GM12874 (cell line): Measurements from ENCODE around the gene NPIPA7.
"Not testable (repeated sequence)": the region's sequence is repeated elsewhere in the genome, so short reads cannot be mapped to it uniquely, and the experiment has no call there.

Source experiments
- TF ChIP-seq, protein P1 (sequence below): IDR thresholded peaks from 2 replicates; pipeline ENCODE4 v1.5.1; 2011; ENCODE audit warnings: low read depth, mild to moderate bottlenecking, control low read depth, low read length, moderate library complexity; ENCODE audit not compliant: insufficient read depth

NPIPA7 gene

DNA sequence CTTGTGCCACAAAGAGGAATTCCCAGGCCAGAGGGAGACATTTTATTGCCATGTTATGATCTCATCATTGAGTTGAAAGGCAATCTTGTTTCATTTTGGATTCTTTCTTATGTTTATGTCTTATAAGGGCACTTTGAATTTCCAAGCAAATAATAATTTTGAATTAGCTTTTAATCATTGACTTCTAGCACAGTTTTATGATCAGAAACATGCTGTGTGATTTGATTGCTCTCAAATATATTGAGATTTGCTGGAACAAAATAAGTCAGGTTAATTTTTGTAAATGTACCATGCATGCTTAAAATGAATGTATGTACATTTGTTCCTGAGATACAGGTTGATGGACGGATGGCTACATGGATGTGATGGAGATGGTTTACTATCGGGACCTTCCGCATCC, at the start of gene NPIPA7:
Gene NPIPA7, plus strand, starts transcription at position 301 of the 400 bp plus-strand sequence. CDS start 105 bp downstream, outside the sequence.
- TF ChIP-seq, protein P1, sequence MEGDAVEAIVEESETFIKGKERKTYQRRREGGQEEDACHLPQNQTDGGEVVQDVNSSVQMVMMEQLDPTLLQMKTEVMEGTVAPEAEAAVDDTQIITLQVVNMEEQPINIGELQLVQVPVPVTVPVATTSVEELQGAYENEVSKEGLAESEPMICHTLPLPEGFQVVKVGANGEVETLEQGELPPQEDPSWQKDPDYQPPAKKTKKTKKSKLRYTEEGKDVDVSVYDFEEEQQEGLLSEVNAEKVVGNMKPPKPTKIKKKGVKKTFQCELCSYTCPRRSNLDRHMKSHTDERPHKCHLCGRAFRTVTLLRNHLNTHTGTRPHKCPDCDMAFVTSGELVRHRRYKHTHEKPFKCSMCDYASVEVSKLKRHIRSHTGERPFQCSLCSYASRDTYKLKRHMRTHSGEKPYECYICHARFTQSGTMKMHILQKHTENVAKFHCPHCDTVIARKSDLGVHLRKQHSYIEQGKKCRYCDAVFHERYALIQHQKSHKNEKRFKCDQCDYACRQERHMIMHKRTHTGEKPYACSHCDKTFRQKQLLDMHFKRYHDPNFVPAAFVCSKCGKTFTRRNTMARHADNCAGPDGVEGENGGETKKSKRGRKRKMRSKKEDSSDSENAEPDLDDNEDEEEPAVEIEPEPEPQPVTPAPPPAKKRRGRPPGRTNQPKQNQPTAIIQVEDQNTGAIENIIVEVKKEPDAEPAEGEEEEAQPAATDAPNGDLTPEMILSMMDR, result not testable (repeated sequence)
